Tongue (tissue), 2 donors: Measurements from ENCODE around the gene MICALL1. TPM values are rescaled to one million over a fixed set of nuclear protein-coding genes. Genes with fewer than 3 reads are reported as not detected.

Experiments used
- DNase-seq: peaks from one replicate; pipeline ENCODE4 v3.0.0-alpha.2; 2015
- total RNA-seq: library from RNA; depleted of rRNA; stranded (reverse); fragments of >200 nt; gene quantifications from one replicate; pipeline ENCODE4 v1.2.3, GENCODE V29; 2014

Gene MICALL1
- total RNA-seq, 1 donor from 2014 or later, result 19.3 TPM

GRCh38 chr22:37904572-37905533, 1.2 kb upstream of the MICALL1 start:
- DNase-seq, result no peak

- no peak for DNase-seq
These were observed 389 bp downstream of the MICALL1 start for GRCh38 chr22:37906364-37907008.

- DNase-seq, result no peak
These were observed 1.2 kb downstream of the MICALL1 start for GRCh38 chr22:37907036-37907954.

- peak; percentile 47 for DNase-seq
These were observed 3.7 kb downstream of the MICALL1 start for GRCh38 chr22:37909766-37910165.

- peak; percentile 77 for DNase-seq
These were observed 5.0 kb downstream of the MICALL1 start for GRCh38 chr22:37910890-37911672.

- no peak for DNase-seq
These were observed 5.6 kb downstream of the MICALL1 start for GRCh38 chr22:37911697-37912096.

- no peak for DNase-seq
These were observed 6.1 kb downstream of the MICALL1 start for GRCh38 chr22:37912171-37912570.

- DNase-seq, result no peak
These were observed 7.2 kb downstream of the MICALL1 start for GRCh38 chr22:37913233-37913721.

GRCh38 chr22:37916311-37916710, 10.2 kb downstream of the MICALL1 start:
- DNase-seq, result no peak

GRCh38 chr22:37917874-37918548, 11.9 kb downstream of the MICALL1 start:
- no peak for DNase-seq

- no peak for DNase-seq
These were observed 12.6 kb downstream of the MICALL1 start for GRCh38 chr22:37918580-37919270.

GRCh38 chr22:37920126-37920525, 14.0 kb downstream of the MICALL1 start:
- DNase-seq, result no peak

- no peak for DNase-seq
These were observed 16.1 kb downstream of the MICALL1 start for GRCh38 chr22:37922191-37922590.

GRCh38 chr22:37923927-37924326, 17.8 kb downstream of the MICALL1 start:
- DNase-seq, result no peak

- DNase-seq, result no peak
These were observed 18.4 kb downstream of the MICALL1 start for GRCh38 chr22:37924386-37925065.

GRCh38 chr22:37925330-37925729, 19.2 kb downstream of the MICALL1 start:
- no peak for DNase-seq

GRCh38 chr22:37925767-37926166, 19.7 kb downstream of the MICALL1 start:
- no peak for DNase-seq

- no peak for DNase-seq
These were observed 20.3 kb downstream of the MICALL1 start for GRCh38 chr22:37926358-37926757.
